Measurements from ENCODE around the gene KRT84.

Gene KRT84, protein sequence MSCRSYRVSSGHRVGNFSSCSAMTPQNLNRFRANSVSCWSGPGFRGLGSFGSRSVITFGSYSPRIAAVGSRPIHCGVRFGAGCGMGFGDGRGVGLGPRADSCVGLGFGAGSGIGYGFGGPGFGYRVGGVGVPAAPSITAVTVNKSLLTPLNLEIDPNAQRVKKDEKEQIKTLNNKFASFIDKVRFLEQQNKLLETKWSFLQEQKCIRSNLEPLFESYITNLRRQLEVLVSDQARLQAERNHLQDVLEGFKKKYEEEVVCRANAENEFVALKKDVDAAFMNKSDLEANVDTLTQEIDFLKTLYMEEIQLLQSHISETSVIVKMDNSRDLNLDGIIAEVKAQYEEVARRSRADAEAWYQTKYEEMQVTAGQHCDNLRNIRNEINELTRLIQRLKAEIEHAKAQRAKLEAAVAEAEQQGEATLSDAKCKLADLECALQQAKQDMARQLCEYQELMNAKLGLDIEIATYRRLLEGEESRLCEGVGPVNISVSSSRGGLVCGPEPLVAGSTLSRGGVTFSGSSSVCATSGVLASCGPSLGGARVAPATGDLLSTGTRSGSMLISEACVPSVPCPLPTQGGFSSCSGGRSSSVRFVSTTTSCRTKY

DNA sequence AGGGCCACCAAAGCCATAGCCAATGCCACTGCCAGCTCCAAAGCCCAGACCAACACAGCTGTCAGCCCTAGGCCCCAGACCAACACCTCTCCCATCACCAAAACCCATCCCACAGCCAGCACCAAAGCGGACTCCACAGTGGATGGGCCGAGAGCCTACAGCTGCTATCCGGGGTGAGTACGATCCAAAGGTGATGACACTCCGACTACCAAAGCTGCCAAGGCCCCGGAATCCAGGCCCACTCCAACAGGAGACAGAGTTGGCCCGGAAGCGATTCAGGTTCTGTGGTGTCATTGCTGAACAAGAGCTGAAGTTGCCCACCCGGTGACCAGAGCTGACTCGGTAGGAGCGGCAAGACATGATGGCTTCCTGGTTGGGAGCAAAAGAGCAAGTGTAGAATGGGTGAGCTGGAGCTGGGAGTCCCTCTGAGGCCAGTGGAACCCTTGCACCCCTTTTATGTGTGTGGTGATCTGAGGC, at the start of gene KRT84:
KRT84 (minus strand) TSS at position 427 of the 477 bp plus-strand sequence; CDS start at position 360, 67 bp downstream.
- DNase-seq: no peak

DNA sequence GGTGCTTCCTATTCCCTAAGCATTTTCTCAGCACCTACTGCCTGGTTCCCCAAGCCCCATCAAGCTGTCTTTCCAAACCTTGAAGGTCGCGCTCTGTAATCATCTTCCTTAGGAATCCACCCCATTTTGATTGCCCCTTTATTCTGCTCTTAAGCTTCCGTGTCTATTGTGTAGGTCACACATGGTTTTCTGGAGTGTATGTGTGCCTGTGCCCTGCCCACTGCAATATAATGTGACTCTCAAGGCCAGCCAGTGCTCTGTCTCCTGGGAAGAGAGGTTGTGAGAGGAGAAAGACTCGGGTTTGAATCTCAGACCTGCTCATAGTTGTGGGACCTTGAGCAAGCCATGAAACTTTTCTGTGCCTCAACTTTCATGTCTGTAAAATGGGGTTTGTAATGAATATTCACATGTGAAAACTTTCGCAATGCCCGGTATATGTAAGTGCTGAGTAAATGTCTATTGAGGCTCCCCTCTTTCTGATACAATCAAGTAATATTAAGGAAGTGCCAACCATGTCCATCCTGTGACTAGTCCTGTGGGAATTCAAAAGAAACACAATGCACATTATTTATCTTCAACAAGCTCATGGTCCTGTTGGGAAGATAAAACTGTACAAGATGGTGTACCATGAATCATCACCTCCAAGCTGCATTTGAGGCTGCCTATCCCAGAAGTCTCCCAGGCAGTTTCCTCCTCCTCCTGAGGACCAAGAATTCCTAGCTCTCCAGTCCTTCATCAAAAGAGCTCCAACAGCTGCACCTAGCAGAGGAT, 49.5 kb upstream of the KRT84 start:
- DNase-seq: no peak

DNA sequence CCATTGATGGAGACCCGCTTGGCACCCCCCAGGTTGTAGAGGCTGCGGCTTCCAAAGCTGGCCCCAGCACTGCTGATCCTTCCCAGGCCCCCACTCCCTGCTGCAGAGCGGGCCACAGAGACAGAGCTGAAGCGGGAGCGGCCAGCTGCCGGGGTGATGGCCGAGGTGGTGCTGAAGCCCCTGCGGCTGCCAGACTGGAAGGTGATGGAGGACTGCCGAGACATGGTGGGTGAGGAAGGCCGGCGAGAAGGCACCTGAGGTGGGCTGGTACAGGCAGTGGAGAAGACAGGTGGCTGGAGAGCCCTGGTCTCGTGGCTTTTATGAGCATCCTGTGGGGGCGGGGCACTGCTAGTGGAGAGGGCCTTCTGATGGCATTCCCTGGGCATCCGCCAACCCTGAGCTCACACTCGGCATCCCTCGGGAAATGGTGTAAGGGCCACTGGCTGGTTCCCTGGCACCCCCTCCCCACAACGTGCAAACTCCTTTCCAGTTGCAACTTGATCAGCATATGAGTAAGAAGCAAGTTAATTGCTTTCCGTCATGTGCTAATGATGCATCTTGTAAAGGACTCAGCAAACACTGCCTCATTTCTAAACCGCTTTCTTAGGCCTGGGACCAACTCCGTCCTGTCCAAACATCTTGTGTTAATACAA, 48.8 kb upstream of the KRT84 start, which contains the start of gene KRT75:
KRT75 (minus strand) TSS at position 291 of the 653 bp plus-strand sequence; CDS start at position 224, 67 bp downstream.
- no peak for DNase-seq

DNA sequence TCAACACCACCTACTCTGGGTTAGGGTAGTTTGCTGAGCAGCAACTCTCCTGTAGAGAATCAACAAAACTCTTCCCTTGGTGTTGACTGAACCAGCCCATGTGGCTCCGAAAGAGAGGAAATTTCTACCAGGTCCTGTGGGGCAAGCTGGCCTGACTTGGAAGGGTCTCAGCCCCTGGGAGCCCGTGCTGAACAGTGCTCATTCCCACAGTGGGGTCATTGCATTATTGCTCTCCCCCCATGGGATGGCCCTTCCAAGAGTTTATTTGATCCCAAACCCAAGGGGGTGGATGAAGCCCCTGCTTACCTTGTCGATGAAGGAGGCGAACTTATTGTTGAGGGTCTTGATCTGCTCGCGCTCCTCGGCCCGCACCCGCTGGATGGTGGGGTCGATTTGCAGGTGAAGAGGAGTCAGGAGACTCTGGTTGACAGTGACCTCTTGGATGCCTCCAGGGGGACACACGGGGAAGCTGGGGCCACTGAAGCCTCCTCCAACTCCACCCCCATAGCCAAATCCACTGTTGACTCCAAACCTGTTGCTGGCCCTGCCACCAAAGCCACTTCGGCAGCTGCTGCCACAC, 48.1 kb upstream of the KRT84 start:
- no peak for DNase-seq

DNA sequence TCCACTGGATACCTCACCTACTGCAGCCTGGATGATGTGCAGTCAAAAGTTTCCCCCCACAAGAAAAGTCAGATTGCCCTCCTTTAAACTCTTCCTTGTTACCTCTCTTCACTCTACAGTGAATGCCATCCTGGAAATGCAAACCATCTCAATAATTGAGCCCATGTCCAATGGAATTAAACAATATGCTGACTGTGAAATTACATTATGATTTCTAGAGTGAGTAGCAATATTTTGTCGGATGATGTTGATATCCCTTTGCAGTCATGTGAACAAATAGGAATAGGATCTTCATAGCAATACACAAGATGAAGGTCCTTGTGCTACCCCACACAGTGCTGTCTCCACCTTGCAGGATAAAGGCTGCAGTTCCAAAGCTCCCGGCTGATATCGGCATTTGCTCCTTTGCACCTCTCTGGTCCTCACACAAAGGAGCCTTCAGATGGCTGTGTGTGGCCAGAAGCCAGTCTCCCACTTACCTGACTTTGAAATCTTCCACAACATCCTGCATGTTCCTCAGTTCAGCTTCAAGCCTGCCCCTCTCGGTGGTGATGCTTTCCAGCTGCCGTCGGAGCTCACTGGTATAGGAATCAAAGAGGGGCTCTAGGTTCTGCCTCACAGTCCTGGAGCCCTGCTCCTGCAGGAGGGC, 47.2 kb upstream of the KRT84 start:
- no peak for DNase-seq

DNA sequence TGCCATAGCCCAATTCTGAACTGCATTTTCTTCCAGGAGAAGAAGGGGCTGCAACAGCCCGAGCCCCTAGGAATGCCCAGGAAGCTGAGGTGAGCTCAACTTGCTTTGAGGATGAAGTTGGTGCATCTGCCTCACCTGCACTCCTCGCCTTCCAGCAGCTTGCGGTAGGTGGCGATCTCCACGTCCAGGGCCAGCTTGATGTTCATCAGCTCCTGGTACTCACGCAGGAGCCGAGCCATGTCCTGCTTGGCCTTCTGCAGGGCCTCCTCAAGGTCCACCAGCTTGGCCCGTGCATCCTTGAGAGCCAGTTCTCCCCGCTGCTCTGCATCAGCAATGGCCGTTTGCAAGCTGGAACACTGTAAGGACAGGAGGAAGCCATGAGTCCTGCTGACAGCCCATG, 42.7 kb upstream of the KRT84 start:
- DNase-seq: no peak

DNA sequence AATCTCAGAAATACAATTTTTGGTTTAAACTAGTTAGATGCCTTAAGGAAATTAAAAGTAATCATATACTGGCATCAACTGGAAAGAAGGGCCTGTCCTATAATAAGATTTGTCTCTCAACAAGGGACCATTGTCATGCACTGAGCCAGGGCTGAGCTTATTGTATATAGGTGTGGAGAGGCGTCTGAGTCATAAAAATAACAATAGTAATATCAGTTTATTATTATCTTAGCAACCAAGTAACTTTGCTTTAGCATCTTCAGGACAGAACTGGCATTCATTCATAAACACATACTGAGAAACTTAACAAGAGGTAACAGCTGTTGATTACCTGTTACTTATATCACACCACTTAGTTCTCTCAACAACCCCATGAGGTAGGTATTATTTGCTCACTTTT, 41.6 kb upstream of the KRT84 start:
- DNase-seq: no peak

DNA sequence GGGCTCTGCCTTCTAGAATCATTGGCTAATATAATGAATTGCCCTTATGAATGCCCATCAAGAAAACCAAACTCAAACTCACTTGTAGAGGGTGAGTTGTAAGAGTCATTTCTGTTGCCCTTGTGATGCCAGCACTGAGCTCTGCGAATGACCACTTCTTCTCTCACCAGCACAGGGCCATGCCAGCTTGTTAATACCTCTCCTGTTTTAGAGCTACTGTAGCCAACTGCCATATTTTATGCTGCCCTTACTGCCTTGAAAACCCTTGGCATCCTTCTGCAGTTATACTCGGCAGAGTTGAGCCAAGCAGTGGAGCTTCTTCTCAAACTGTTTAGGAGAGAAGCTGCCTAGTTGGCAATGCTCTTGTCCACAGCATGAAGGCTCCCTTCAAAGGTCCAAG, 40.6 kb upstream of the KRT84 start:
- DNase-seq: no peak

DNA sequence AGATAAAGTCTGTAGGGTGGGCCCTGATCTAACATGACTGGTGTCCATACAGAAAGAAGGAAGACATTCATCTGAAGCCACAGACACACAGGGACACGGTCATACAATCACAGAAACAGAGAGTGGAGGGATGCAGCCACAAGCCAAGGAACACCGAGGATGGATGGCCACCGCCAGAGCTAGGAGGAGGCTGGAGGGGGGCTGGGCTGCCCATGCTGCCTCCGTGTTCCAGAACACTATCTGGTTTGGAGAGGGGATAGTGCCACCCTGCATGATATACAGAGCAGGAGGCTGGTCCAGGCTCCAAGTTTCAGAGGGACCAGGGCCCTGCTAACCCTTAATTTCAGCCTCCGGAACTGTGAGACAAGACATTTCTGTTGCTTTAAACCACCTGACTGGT, 40.0 kb upstream of the KRT84 start:
- no peak for DNase-seq

DNA sequence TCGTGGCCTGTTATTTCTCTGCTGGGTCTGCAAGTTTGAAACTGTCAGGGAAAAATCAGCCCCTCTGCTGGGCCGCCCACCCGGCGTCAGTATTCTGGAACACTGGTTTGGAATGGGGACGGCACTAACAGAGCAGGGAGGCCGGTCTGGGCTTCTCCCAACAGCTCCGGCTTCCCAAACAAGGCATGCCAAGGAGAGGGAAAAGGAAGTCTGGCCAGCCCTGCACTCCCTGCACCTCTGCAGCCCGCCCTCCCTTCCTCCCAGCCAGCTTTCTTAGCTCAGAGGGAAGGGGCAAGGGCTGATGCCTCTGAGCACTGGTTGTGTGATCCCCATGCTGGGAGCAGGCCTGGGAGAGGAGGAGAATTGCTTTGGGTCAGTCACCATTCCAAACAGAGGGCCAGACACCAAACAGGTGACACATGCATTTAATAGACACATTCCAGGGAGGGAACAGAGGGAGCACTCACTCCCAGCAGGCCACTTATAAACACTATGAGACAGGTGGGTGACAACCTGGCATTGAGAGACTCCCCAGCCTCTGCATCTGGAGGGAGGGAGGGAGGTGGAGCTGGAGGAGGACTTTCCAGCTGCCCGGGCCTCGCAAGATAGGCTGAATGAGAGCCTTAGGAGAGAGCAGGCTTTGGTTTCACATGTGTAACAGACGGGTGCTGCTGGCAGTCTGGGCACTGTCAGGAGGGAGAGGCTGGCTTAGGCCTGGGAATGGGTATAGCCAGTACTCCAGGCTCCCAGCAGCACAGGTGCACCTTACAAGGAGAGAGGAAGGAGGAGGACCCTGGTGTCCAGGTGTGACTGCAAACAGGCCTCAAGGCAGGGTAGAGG, 38.4 kb upstream of the KRT84 start:
- DNase-seq: no peak

DNA sequence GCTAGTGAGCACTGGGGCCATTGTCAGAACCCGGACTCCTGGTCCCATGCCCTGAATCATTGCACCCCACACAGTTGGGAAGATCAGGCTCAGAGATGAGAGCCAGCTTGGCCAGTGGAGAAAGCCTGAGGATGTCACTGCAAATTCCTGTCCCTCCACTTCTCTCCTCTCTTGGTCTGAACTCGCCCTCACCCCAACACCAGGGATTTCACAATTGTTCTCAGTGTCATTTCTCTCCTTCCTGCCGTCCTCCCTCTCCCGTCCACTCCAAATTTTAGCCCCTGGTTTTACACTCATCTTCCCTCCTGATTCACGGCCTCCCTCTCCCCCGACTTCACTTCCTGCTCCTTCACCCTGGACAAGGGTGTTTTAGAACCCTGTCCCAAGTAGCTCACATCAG, 37.6 kb upstream of the KRT84 start:
- DNase-seq: no peak

DNA sequence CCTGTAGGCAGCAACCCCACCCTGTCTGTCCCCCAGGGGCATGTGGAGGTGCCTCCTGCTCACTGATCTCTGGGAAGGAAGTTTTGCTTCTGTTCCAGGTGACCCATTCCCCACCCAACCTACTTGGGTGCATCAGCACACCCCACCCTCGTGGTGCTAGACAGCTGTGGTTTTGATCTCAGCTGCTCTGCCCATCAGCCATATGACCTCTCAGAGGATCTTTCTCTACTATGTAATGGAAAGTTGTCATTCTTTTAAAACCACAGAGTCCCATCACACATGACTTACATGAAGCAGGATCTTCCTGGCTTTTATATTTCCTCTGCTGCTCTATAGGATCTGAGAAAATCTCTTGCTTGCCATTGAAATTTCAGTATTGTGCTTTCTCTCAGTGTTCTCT, 34.2 kb upstream of the KRT84 start:
- no peak for DNase-seq

DNA sequence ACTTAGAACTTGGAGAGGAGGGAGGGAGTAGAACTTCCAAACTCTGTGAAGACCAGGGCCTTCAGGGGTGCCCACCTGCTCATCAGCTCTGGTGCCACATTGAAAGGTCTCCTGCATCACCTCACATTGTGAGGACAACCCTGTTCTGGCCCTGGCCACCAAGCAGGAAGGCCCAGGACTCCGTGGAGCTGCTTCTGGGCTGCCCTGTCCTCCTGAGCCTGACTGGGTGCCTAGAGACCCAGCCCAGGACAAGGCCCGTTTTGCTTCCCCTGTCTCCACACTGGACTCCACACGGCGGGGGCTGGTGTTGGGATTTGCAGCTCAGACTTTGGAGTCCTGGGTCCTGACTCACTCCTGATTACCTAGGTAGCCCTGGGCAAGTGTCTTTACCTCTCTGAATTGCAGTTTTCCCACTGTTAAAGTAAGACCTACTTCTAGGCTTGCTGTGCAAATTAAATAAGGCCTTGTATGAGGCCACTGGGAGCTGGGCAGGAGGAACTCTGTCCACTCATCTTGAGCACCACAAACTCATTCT, 33.2 kb upstream of the KRT84 start:
- no peak for DNase-seq

DNA sequence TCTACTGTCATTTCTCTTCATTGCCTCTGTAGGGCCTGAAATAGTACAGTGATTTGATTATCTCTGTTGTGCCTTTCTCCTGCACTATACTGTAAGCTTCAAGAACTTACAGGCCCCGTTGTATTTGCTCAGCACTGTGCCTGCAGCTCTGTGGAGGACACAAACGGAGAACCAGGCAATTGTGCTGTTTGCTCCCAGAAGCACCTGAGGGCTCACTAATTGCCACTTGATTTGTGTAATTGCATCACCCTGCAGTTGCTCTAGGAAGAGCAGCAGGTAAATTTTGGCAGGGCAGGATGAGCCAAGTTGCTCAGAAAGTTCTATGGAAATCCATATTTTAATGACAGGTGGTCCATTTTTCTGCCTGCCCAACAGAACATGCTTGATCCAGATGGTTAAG, 32.3 kb upstream of the KRT84 start:
- no peak for DNase-seq

DNA sequence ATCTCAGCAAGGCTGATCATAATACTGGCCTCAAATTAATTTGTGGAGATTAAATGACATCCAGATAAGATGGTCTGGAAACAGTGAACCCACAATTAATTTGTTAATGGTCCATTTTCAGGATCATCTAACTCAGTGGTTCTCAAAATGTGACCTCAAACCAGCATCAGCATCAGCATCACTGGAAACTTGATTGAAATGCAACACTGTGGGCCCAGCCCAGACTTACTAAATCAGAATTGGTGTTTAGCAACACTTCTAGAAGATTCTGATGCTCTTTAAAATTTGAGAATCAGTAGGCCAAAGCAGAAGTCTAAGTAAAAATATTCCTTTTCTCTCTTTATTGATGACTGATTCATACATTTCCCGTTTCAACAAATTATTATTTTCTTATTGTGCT, 31.3 kb upstream of the KRT84 start:
- no peak for DNase-seq

DNA sequence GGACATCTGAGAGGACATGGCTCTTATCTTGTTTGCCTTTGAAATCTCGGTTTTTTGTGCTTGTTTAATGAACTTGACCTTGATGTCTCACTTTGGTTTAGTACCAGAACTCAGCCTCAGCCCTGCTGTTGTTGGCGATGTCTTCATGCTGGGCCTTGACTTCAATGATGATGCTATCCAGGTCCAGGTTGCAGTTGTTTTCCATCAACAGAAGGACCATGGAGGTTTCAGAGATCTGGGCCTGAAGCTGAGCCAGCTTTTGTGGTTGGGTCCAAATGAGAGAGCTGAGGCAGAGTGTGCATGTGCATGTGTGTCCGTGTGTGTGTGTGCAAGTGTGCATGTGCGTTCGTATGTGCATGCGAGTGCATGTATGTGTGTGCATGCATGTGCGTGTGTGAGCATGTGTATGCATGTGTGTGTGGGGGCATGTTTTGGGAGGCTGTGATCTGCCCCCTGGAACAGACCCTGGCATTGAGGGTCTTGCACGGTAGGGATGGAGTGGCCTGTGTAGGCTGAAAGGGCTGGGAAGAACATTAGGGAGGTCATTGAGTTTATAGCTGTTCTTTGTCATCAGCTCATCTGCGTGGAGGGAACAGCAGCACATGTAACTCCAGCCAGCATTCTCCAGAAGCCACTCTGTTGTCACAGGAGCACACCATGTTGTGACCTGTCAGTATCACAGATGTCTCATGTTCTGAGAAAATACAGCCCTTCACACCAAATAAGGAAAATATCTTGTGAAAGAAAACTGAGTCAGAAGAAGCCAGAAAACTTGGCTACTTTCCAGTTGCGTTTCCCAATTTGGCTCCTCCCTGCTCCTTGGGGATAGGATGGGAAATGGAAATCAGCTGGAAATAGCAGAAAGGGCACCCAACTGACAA, 30.7 kb upstream of the KRT84 start:
- DNase-seq: no peak

DNA sequence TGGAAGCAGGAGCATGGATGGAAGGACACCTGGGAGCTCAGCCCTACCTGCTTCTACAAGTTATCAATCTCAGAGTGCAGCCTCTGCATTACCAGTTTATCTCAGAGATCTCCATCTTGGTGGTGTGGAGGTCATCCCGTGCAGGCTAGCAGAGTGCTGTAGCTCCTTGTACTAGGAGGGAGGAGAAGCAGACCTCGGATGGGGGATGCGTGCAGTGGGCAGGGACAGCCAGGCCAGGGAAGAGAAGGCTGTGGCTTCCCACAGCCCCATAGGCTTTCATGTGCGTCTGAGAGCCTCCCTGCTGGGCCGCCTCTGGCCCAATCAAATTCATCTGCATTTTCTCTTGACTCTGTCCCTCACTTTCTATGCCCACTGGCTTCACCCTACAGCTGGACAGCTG, 29.5 kb upstream of the KRT84 start:
- no peak for DNase-seq

DNA sequence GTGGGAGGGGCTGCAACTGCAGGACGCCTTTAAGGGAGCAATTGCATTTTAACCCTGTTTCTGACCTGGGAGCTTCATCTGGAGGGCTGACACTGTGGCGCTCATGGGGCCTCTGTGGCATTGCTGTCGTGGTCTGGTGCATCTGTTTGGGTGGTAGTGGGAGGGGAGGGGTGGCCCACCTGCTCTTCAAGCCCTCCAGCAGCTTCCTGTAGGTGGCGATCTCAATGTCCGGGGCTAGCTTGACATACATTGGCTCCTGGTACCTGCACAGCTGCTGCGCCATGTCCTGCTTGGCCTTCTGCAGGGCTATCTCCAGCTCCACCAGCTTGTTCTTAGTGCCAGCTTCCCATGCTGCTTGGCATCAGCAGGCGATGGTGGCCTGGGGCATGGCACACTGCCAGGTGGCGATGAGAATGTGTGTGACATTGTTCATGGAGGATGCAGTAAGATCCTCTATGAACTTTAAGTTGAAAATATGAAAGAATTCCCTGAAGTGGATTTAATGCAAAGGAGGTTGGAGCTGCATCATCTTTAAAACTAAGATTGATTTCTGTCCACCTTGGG, 28.4 kb upstream of the KRT84 start:
- DNase-seq: no peak

DNA sequence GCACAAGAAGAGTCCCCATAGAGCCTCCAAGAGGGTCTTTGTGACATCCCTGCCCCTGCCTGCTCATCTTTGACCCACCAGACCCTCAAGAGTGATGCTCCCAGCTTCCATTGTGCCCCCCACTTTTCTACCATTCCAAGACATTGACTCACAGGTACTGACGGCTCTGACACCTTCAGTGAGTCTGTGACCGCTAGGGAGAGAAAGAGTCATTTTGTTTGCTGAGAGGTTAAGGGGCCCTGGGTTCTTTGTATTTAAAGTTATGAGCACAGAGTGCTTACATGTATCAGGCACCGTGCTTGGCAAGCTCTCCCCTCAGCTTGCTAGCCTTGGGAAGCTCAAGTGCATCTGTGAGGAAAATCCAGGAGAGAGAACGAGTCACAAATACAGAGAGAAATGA, 27.8 kb upstream of the KRT84 start:
- DNase-seq: no peak

DNA sequence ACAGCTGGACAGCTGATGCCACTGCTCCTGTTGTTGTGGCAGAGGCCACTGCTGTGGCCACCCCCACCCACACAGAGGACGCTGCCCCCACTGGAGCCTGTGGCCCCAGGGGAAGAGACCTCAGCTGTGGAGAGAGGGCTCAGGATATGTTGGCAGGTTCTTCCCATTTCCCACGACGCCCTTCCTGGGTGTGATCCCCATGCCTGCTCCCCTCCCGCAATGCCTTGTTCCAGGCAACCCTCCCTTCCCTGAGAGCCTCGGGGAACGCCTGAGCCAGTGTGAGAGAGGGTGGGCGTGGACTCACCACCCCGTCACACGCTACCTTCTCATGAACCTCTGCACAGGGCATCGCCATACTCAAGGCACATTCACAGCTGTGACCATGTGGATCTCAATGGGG, 26.4 kb upstream of the KRT84 start:
- no peak for DNase-seq
